NCI-H2081 treated with DMSO at 0.1 percent for 48 hours (cell line): Measurements from ENCODE around the gene CUX1.
"Not testable (repeated sequence)": the region's sequence is repeated elsewhere in the genome, so short reads cannot be mapped to it uniquely, and the experiment has no call there.

ENCODE experiments used
- DNase-seq: peaks from one replicate; lab custom pipeline; 2025; lab: John Stamatoyannopoulos, UW

Gene CUX1

DNA sequence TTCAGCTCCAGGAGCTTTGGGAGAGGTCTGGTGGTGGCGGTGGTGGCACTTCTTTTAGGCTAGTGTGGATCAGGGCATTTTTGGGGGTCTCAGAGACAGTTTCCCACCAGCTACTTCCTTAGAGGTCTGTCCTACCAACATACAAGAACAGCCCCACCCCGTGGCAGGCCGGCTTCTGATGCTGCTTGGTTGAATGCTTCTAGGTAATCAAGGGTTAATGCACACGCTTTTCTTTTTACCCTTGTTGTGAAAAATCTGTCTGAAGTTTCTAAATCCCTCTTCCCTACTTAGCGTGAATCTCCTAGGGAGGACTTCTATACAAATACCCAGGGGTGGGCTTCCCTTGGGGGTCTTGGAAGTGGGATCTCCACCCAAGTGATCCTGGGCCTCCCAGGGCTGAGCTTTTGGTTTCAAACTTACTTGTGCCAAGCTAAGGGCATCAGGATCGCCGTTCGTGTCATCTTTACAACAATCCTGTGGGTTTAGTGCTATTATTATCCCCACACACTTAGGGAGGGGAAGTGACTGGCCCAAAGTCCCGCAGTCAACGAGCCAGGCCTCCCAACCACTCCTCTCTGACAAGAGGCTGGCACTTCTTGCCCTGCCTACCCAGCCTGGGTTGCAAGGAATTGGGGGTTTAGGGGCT is 471.0 kb downstream of the CUX1 start:
- DNase-seq = no peak

DNA sequence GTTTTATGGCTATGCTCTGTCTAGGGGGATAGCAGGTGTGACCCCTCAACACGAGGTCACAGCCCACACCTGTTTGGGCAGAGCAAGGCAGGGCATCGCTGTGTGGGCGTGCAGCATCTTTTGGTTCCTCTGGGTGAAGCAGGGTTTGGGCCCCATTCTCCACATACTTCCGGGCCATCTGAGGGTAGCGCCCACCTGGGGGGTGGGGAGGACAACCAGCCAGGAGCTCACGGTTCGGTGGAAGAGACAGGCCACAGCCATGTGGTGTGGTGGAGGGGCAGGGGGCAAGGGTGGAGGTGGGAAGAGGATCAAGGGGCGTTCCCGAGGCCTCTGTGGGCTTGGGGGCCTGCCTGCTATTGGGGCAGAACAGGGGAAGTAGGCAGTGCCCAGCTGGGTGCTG is 471.6 kb downstream of the CUX1 start:
- DNase-seq = no peak

DNA sequence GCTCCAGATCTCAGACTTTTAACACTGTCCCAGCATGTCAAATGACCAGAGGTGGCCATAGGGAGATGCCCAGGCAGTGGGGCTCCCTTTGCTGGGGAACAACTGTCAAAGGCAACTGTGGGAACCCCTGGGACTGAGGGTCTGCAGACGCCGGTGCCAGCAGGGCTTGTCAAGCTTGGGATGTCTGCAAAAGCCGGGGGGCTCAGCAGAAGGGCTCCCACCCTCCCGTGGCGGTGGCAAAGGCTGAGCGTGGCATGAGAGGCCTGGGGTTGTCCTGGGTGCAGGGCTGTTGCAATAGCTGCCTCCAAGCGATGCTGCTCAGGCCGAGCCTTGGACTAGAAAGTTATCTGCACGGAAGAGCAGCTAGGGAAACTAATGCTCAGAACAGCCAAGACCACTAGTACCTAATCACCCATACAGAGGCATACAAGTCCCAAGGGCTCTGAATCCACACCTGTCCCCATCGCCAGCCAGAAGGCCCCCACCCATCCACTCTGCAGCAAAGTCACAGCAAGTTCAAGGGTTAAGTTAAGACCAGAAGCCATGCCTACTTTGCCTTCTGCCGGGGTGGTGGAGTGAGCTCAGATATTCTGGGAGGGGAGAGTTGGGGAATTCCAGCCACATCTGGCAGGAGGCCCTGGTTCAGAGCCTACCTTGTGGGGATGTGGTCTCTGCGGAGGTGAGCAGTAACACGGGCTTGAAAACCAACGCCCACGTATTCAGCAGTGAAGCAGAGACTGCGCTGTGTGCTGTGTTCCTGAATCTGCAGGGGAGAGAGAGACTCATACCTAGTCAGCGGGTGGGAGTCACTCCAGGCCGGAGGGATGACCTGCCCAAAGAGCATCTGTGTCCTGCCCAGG is 473.9 kb downstream of the CUX1 start:
- DNase-seq = no peak

DNA sequence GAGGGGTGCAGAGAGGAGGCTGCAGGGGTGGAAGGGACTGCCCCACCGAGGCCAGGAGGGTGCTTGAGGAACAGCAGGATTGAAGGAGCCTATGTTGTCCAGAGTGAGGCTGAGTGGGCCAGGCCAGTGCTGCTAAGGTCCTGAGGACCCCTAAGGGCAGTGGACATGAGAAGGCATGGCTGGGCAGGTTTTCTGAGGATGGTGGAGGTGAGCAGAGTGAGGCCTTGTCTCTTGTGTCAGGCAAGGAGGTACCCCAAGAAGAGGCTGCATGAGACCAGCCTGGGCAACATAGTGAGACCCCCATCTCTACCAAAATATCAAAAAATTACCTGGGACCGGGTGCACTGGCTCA is 474.5 kb downstream of the CUX1 start:
- no peak for DNase-seq

DNA sequence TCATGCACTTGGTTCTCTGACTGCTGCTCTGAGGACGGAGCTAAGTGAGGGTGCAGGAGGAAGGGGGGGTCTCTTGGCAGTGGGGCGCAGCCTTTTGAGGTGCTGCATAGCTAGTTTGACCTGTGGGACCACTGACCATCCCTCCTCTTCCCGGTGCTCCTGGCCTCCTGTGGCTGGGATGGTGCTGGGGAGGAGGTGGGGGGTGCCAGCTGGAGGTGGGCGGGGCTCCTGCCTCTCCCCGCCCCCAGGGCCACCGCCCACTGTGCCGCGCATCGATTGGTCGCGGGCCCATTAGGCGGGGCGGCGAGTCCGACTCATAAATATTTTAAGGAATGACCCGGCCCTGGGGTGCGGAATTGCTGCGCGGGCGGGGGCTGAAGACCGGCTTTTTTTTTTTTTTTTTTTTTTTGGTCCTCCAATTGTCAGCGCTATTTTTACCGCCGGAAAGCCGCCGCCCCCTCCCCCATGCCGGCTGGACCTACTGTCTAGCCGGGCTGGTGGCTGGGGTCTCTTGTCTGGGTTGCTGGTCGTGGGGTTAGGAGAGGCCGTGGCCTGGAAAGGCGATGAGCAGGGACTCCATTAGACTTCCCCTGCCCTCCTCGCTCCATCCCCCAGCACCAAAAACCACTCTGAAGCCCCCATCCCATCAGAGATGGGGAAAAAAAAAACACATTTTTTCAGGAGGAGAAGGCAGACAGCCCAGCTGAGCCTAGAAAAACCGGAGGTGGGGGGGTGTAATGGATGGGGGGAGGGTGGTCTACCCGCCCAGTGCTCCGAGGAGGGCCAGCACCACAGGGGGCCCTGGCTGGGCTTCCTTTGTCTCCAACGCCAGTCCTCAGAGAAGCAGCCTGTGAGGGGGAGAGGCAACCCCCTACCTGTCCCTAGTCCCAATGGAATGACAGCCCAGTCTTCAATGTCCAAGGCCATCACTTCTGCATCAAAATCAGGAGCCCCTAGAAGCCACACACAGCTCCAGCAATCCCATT is 475.7 kb downstream of the CUX1 start:
- DNase-seq = no peak

DNA sequence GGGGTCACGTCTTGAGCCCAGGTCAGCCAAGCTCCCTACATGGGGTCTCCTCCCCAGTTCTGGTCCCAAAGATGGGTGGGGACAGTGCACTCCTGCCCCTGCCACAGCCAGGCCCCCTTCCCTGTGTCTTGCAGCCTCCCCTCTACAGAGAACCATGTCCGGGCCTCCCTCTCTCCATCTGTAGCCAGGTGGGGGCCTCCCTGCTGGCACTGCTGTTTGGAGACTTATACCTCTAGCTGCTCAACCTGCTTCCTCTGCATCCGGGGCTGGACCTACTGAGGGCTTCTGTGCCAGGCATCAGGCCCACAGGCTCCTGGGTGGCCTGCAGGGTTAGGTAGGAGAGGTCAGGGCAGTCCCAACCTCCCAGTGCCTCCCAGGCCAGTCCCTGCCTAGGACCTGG is 477.2 kb downstream of the CUX1 start:
- DNase-seq = no peak

DNA sequence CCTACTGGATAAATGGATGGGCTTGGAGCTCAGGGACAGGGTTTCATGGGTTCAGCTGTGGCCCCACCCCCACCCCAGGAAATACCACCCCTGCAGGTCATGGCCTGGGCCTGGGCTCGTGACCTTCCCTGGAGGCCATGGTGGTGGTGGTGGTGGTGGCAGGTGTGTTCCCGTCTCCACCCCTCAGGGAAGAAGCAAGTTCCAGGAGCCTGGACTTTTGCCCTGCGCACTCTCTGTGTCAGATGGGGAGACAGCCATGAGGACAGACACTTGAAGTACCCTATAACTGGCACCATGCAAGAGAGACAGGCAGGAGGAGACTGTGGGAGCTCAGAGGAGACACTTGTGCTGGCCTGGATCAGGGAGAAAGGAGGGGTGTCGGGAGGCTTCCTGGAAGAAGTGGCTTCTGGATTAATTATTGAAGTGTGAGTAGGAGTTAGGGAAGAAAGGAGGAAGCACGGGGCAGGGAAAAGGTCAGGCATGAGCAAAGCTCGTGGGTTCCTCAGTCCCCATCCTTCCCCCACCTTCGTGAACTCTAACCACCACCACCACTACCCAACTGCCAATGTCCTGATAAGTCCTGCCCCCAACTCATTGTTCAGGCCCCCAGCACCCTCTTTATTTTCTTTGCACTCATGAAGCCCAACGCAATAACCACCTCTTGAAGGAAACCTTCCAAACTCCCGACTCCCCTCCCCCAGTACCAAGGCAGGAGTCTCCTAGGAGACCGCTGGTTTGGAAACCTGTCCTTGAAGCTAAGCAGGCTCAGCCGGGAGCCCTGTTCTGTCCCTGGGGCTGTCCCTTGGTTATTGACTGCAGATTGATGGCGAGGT is 478.1 kb downstream of the CUX1 start:
- no peak for DNase-seq

DNA sequence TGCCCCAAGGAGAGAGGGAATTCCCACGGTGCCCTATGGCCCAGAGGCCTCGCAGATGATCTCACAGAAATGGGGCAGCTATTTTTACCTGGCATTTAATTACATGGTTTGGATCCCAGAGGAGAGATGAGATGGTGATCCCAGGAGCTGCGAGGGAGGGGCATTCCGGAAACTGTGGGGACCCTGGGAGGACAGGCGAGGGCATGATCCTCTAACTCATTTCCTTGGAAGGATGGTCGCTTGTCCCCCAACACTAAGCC is 478.7 kb downstream of the CUX1 start:
- no peak for DNase-seq

DNA sequence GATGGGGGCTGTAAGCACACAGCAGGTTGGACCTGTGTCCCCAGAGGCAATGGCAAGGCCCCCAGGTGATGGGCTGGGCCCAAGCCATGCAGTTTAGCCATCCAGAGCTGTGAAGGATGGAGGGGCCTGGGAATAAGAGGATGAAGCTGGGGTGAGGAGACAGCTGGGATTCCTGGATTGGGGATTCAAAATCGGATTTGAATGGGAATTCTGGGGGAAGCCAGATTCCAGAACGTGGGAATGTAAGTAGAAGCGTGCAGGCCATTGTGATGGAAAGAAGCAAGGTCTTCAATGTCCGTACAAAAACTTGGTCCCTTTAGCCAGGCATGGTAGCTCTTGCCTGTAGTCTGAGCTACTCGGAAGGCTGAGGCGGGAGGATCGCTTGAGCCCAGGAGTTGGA is 479.1 kb downstream of the CUX1 start:
- no peak for DNase-seq

DNA sequence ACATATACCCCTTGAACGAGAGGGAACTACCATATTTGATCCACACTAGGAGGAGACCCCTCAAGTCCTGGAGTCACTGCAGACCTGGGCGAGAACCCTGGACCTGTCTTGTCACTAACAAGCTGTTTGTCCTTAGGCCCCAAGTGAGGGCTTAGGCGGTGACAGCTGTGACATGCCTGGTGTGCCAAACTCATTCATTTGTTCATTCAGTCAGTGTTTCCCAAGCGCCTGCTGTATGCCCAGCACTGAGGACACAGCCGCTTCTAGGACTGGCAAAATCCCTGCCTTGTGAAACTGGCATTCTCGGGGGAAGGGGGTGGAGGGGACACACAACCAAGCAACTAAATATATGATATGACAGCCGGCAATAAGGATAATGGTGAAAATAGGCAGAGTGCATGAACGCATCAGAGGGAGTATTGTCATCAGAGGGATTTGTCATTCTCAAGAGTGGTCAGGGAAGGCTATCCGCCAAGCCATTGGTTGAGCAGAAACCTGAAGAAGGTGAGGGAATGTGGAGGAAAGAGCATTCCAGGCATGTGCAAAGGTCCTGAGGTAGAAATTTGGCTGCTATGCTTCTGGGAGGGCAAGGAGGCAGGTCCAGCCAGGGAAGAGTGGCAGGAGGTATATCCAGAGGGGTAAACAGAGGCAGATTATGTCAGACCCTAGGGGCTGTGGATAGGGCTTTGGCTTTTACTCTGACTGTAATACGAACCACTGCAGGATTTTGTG is 480.2 kb downstream of the CUX1 start:
- no peak for DNase-seq

DNA sequence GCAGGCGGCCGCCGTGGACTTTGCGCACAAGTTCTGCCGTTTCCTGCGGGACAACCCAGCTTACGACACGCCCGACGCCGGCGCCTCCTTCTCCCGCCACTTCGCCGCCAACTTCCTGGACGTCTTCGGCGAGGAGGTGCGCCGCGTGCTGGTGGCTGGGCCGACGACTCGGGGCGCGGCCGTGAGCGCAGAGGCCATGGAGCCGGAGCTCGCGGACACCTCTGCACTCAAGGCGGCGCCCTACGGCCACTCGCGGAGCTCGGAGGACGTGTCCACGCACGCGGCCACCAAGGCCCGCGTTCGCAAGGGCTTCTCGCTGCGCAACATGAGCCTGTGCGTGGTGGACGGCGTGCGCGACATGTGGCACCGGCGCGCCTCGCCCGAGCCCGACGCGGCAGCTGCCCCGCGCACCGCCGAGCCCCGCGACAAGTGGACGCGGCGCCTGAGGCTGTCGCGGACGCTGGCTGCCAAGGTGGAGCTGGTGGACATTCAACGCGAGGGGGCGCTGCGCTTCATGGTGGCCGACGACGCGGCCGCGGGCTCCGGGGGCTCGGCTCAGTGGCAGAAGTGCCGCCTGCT is 483.3 kb downstream of the CUX1 start:
- DNase-seq = no peak

DNA sequence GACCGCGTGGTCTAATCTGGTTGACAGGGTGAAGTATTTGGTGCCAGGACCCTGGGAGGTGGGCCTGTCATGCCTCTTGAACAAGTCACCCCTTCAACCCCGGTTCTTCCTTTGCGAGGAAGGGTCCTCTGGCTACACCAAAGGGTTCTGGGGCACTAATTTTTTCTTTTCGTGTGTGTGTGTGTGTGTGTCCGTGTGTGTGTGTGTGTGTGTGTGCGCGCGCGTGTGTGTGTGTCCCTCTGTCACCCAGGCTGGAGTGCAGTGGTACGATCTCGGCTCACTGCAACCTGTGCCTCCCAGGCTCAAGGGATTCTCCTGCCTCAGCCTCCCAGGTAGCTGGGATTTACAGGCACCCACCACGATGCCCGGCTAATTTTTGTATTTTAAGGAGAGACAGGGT is 483.9 kb downstream of the CUX1 start:
- not testable (repeated sequence) for DNase-seq

DNA sequence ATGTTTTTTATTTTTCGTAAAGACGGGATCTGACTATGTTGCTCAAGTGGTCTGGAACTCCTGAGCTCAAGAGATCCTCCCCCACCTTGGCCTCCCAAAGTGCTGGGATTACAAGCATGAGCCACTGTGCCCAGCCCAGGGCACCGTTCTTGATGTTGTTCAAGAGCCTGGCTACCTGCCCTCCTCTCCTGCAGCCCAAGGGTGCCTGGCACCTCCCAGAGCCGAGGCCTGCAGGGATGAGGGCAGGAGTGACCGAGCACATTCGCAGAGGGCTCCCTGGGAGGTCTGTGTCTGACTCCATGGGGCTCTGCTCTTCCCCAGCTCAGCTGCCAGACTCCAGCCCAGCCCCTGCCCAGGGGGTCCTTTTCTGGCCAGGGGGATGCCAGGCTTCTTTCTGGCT is 484.6 kb downstream of the CUX1 start:
- no peak for DNase-seq

DNA sequence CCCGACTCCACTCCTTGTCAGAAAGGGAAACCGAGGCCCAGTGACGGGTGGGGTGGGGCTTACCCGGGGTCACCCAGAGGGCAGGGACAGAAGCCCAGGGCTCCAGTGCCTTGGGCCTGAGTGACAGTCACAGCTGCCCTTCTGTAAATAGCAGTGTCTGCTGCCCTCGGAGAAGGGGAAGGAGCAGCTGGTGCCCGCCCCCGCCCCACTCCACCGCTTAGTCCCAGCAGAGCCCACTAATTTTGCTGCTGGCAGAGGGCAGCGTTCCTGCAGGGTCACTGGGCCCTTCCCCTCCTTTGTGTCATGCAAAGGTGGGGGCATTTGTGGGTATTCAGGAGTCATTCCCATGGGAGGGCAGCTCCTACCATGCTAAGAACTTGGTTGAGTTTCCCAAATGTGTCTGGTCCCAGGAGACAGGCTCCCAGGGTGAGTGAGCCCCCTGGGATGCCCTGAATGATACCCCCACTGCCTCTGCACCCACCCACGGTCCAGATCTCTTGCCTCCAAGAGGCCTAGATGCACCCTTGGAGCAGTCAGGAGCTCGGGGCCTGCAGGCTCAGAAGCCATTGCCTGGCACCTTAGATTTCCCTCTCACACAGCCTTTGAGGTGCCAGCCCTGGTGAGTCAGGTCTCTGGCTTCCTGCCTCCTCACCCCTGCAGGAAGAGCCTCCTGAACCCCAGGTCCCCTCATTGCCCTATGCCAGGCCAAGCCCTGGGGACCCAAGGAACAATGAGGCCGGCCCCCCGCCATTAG is 486.4 kb downstream of the CUX1 start:
- DNase-seq = no peak

DNA sequence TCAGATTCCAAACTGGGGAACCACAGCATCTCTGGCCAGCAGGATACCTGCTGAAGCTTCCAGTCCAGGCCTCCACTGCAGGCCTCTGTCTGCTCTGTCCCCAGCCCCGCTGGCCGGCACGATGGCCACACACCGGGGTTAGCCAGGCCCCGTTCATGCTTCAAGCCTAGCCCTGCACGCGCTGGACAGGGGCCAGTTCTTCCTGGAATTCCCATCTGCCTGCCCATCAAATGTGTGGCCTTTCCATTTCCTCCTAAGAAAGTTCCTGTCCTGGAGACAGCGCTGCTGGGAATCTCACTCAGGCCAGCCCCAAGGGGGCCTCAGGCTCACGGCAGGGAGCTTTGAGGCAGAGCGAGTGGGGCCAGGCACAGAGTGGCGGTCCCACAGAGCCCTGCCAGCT is 487.2 kb downstream of the CUX1 start:
- no peak for DNase-seq

DNA sequence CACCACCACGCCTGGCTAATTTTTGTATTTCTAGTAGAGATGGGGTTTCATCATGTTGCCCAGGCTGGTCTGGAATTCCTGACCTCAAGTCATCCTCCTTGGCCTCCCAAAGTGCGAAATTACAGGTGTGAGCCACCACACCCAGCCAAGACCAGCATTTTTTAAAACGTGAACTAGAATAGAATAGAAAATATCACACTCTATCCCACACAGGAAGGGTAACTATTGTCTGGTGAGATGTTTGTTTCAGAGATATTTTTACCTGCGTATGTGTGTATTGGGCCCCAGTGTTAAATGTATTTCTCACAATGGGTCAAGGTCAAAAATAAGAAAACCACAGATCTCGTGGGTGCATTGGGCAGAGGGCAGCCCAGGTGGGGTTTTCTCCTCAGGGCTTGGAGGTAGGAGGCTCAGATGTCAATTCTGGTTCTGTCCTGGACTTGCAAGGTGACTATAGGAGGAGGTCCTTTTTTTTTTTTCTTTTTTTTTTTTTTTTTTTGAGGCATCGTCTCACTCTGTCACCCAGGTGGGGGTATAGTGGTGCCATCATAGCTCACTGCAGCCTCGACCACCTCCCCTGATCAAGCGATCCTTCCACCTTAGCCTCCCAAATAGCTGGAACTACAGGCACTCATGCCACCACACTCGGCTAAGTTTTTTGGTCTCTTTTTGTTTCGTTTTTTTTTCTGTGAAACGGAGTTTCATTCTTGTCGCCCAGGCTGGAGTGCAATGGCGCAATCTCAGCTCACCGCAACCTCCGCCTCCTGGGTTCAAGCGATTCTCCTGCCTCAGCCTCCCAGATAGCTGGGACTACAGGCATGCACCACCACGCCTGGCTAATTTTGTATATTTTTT is 488.2 kb downstream of the CUX1 start:
- DNase-seq = no peak

DNA sequence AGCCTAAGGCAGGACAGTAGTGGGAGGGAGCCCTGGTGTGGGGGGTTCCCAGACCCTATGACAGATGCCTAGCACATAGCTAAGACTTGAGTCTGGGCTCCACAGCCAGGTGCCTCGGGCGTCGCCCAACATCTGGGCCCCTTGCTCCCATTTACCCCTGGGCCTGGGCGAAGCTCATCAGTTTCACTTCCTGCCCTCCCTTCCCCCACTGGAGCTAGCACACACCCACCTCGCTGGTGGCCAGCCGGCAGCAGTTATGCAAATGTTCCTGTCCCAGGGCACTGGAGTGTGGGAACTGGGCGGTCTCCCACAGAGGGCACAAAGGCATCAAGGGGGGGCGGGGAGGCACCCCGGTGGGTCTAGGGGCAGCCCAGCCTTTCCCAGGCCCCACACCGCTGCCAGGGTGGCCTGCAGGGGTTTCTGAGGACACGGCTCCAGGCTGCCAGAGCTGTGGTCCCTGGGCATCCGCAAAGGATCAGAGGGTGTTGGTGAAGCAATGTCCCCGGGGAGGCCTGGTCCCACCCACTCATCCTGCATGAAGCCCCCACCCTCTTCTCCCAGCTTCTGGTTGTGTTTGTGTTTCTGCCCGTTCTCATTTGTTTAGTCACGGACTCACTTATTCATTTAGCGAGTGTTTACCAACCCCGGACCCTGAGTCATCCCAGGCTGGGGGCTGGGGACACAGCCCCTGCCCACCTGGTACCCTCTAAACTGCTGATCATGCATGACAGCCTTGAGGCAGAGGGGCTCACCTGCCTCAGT is 489.7 kb downstream of the CUX1 start:
- no peak for DNase-seq

DNA sequence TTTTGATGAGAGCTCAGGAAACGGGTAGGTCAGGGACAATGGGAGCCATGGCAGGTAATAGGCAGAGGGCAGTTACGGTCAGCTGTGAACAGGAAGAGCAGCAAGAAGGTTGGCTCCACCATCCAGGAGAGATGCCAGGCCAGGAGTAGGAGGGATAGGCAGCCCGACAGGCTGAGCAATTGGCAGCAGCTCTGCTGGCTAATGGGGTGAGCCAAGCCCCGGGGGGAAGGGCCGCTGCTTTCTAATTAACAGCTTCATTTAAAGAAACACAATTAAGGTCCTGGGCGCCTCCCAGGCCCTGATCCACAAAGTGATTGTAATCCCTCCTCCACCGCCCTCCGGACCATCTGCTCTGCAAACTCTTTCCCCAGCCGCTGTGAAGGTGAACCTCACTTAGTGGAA is 493.0 kb downstream of the CUX1 start:
- no peak for DNase-seq

DNA sequence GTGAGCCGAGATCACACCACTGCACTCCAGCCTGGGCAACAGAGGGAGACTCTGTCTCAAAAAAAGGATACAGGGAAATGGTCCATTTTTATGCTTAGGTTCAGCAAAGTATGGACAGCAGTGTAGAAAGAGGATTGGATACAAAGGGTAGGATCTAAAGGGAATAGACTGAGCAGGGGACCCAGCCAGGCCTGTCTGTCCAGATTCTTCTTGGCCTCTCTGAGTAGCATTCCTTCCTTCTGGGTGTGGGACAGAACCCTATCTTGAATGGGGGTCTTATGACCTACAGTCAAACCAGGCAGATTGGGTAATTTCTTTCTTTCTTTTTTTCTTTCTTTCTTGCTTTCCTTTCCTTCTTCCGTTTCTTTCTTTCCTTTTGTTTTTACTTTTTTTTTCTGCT is 494.9 kb downstream of the CUX1 start:
- no peak for DNase-seq
